Neural crest cell (in vitro differentiated cells): ENCODE measurements around the gene METTL25B. TPM values are rescaled to one million over a fixed set of nuclear protein-coding genes. Genes with fewer than 3 reads are reported as not detected.

Experiments
- DNase-seq: peaks from one replicate; pipeline ENCODE4 v3.0.0; 2021; ENCODE audit warnings: low read depth, mixed read lengths, low spot score
- H3K27ac Mint-ChIP-seq: one replicate; pipeline ENCODE4 v1.8.0; 2021; ENCODE audit warnings: mild to moderate bottlenecking, mixed read lengths; ENCODE audit not compliant: unreplicated experiment
- H3K27me3 Mint-ChIP-seq: 2 replicates; pipeline ENCODE4 v1.8.0; 2021; ENCODE audit warnings: low read depth, mild to moderate bottlenecking, mixed read lengths
- H3K36me3 Mint-ChIP-seq: 2 replicates; pipeline ENCODE4 v1.8.0; 2021; ENCODE audit warnings: low read depth, mild to moderate bottlenecking, mixed read lengths
- H3K4me1 Mint-ChIP-seq: 2 replicates; pipeline ENCODE4 v1.8.0; 2021; ENCODE audit warnings: mixed read lengths
- H3K4me3 Mint-ChIP-seq: one replicate; pipeline ENCODE4 v1.8.0; 2021; ENCODE audit warnings: mild to moderate bottlenecking, mixed read lengths
- H3K9me3 Mint-ChIP-seq: 2 replicates; pipeline ENCODE4 v1.8.0; 2021; ENCODE audit warnings: mixed read lengths
- total RNA-seq: library from RNA; stranded (reverse); gene quantifications from 2 replicates; pipeline ENCODE4 v1.2.1, GENCODE V29; 2021
- TF ChIP-seq, protein P1 (sequence below): fragments of 200-600 bp; sonication (generic); conservative IDR thresholded peaks from 2 replicates; pipeline ENCODE4 v1.5.0; 2021; ENCODE audit warnings: antibody characterized with exemption, mild to moderate bottlenecking

The METTL25B gene
- total RNA-seq, 1 donor from 2014 or later, result 33.0 TPM

DNA sequence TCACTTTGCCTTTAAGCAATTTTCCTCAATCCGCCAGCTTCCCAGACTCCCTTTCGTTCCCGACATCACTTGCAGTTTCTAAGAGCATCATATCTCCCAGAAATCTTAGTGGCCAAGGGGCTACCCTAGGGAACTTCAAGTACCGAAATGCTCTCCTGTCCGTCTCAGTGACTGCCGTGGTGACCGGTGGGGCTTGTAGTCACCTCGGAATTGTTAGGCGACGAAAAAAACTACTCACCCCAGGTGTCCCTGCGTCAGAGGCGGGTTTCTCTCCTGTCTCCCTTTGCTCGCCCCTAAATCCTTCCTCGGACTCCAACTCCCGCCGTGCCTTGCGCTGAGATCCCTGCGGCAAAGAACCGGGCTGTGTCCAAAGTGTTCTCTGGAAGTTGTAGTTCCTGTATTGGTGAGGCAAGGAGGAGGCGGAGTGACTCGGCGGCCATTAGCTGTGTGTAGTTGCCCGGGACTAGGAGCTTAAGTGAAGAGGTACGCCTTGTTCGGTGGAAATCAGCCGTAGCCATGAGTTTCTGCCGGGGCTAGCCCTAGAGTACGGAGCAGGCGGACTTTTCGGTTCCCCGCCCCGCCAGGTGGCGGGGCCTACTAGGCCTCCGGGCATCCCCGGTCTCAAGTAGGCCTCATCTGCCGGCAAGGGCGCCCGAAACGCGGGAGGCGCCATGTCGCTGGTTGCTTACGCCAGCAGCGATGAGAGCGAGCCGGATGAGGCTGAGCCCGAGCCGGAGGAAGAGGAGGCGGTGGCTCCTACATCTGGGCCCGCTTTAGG is 39.0 kb downstream of the METTL25B start, which contains the start of gene PRCC:
TSS of gene PRCC (plus strand) at position 435 of the 778 bp plus-strand sequence. CDS start at position 672, 237 bp downstream.
- TF ChIP-seq, protein P1, sequence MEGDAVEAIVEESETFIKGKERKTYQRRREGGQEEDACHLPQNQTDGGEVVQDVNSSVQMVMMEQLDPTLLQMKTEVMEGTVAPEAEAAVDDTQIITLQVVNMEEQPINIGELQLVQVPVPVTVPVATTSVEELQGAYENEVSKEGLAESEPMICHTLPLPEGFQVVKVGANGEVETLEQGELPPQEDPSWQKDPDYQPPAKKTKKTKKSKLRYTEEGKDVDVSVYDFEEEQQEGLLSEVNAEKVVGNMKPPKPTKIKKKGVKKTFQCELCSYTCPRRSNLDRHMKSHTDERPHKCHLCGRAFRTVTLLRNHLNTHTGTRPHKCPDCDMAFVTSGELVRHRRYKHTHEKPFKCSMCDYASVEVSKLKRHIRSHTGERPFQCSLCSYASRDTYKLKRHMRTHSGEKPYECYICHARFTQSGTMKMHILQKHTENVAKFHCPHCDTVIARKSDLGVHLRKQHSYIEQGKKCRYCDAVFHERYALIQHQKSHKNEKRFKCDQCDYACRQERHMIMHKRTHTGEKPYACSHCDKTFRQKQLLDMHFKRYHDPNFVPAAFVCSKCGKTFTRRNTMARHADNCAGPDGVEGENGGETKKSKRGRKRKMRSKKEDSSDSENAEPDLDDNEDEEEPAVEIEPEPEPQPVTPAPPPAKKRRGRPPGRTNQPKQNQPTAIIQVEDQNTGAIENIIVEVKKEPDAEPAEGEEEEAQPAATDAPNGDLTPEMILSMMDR, result no peak

DNA sequence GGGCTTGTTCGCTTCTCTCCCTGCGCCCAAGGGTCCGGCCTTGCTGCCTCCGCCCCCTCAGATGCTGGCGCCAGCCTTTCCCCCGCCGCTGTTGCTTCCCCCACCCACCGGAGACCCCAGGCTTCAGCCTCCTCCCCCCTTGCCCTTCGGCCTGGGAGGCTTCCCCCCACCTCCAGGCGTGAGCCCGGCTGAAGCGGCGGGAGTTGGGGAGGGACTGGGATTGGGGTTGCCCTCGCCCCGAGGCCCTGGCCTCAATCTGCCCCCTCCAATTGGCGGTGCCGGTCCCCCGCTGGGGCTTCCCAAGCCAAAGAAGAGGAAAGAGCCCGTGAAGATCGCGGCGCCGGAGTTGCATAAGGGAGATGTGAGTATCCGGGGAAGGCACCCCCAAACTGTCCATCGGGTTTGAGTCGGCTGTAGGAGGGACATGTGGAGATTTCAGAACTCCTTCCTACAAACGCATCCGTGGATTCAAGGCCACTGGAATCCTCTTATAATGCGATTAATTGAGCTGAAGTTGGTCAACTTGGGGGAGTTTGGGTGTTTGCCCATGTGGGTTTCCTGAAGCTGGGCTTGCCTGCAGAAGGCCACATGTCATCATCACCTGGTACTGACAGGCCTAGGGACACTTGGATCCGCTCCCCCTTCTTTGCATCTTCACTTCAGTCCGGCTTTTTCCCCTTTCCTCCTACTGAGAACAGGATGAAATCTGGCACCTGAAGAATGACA is 39.8 kb downstream of the METTL25B start:
- peak overlapping the region; percentile 76 for H3K27ac Mint-ChIP-seq
- H3K27me3 Mint-ChIP-seq, result no peaks in the 10 kb centered on the region
- no peak for DNase-seq
- no peaks in the 10 kb centered on the region for H3K9me3 Mint-ChIP-seq
- H3K4me1 Mint-ChIP-seq, result peaks cover 44% of the 10 kb centered on the region
- H3K4me3 Mint-ChIP-seq, result no peak overlapping the region
- H3K36me3 Mint-ChIP-seq, result peaks cover 3% of the 10 kb centered on the region
- TF ChIP-seq, protein P1, result no peak

More for the DNA sequence above, 39.0 kb downstream of the METTL25B start, which contains the start of gene PRCC:
- DNase-seq, result peak; percentile 88
- H3K4me3 Mint-ChIP-seq, result no peak within 1 kb of the TSS
- H3K27me3 Mint-ChIP-seq, result no peaks in the 10 kb centered on the region
- peak within 1 kb of the TSS; percentile 76 for H3K27ac Mint-ChIP-seq
- no peaks in the 10 kb centered on the region for H3K9me3 Mint-ChIP-seq
- H3K4me1 Mint-ChIP-seq, result peaks cover 36% of the 10 kb centered on the region
- H3K36me3 Mint-ChIP-seq, result peaks cover 3% of the 10 kb centered on the region

DNA sequence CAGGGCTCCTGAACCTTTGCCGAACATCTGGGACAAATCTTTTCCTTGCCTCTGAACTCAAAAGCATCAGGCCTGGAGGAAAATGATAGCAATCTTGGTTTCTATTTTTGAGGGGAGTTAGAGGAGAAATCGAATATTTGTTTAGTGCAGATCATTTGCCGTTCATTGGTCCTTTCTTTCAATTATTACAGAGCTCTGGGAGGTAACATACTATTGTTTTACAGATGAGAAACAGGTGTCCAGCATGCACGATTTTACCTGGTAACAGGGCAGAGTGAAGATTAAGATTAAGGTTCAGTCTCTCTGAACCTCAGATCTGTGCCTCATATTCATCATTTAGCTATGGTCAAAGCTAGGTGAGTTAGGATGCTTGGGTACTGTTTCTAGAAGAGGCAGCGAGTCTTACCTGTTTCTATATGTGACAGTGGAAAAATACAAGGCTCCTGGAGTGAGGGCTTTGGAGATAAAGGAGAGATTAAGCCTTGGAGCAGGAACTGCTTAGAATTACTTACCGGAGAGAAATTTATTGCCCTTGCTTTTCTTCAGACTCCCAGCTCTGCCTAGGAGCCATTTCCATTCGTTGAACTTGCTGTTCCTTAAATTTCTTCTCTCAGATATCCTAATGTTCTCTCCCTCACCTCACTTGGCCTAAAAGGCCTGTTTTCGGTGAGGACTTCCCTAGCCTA is 40.5 kb downstream of the METTL25B start:
- H3K4me1 Mint-ChIP-seq, result peaks cover 51% of the 10 kb centered on the region
- no peak for DNase-seq
- H3K27ac Mint-ChIP-seq, result peak overlapping the region; percentile 76
- TF ChIP-seq, protein P1, result no peak
- no peak overlapping the region for H3K4me3 Mint-ChIP-seq
- H3K9me3 Mint-ChIP-seq, result no peaks in the 10 kb centered on the region
- H3K36me3 Mint-ChIP-seq, result peaks cover 4% of the 10 kb centered on the region
- H3K27me3 Mint-ChIP-seq, result no peaks in the 10 kb centered on the region

DNA sequence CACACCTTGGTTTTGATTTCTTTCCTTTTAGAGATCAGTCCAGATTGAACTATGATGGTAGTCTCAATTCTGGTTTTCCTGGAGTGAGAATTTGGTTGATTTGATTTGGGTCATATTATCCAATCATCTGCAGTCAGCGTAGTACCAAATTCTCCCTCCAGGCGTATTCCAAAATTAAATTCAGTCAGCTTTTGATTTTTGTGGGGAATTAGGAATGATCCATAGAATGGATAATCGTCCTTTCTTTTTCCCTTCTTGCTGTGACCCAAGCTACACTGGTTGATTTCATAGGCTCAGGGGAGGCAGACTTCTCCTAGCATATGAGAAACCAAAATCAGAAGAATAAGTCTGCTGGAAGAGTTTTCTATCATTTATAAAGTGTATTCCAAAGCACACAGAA is 44.0 kb downstream of the METTL25B start:
- Mint-ChIP-seq H3K27me3 (no peaks in the 10 kb centered on the region), H3K9me3 (no peaks in the 10 kb centered on the region), H3K4me1 (peaks cover 52% of the 10 kb centered on the region), H3K36me3 (peaks cover 5% of the 10 kb centered on the region), H3K4me3 (no peak overlapping the region), H3K27ac (no peak overlapping the region)
- no peak for DNase-seq
- TF ChIP-seq, protein P1, result peak; percentile 30

DNA sequence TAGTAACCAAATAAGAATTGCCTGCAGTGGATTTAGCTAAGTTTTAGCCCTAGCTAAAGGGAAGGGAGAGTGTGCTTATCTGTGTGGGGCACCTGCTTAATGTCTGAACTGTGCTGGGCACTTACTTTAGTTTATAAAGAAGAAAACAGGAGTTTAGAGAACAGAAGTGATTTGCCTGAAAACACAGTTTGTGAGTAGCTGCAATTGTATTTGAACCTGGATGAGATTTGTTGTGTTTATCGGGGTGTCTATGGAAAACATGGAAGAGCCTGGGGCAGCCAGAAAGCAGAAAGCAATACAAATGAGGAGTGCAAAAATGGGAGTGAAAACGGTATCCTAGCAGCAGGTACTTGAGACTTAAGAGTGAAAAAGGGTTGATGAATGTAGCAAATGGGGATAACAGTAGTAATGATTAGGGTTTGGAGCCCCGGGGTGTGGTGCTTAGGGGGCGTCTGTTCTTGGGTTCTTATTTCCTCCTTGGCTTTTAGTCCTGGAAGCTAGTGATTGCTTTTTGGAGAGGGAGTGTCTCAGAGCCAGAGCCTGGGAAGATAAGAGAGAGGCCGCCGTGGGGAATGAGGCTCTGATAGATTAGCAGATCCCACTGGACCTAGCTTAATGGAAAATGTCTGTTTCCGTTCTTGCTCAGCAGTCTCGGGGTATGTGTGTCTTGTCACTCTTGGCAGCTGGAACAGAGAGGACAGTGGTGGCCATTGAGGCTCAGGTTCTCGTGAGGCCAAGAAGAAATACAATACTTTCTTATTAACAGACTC is 44.6 kb downstream of the METTL25B start:
- Mint-ChIP-seq H3K27me3 (no peaks in the 10 kb centered on the region), H3K27ac (no peak overlapping the region), H3K4me3 (peak overlapping the region; percentile 43), H3K9me3 (no peaks in the 10 kb centered on the region), H3K36me3 (peaks cover 5% of the 10 kb centered on the region), H3K4me1 (peaks cover 57% of the 10 kb centered on the region)
- TF ChIP-seq, protein P1, result no peak
- no peak for DNase-seq
